ENCODE data around the gene CENPP.

Gene CENPP

GRCh38 chr9:92639791-92640271 lies 314.1 kb downstream of the CENPP start:
- DNase-seq (ENCODE audit: low read depth): no peak

- DNase-seq (ENCODE audit: low read depth): no peak
Measured at GRCh38 chr9:92640398-92641091, 314.8 kb downstream of the CENPP start.

DNA sequence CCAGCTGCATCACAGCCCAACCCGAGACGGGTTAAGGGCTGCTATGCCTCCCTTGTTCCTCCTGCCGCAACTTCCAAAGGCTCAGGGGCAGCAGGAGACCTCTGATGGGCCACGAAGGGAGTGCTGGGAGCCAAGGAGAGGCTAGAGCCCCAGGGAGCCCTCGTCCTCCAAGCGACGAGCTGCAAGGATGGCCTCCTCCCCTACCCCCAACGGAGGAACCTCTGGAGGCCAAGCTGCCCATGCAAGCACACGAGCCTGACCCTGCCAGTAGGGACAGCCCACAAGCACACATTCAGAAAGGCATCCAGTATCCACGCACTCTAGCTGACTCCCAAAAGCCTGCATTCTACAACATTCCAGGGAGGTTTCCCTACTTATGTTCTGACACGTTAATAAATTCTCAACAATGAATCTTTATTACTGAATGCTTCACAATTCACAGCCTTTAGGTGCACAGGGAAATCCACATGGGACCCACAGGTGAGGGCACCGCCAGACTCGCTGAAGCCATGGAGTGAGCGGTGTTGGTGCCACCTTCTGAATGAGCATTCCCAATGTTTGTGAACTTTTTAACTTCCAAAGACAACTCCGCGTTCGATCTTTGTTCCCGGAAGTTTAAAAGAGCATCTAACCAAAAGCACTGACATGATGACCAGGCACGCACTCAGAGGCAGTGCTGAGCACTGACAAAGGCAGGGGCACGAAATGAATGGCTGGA lies 315.5 kb downstream of the CENPP start:
- DNase-seq (ENCODE audit: low read depth): no peak

GRCh38 chr9:92642041-92642451 lies 316.3 kb downstream of the CENPP start:
- no peak for DNase-seq (ENCODE audit: low read depth)

DNA sequence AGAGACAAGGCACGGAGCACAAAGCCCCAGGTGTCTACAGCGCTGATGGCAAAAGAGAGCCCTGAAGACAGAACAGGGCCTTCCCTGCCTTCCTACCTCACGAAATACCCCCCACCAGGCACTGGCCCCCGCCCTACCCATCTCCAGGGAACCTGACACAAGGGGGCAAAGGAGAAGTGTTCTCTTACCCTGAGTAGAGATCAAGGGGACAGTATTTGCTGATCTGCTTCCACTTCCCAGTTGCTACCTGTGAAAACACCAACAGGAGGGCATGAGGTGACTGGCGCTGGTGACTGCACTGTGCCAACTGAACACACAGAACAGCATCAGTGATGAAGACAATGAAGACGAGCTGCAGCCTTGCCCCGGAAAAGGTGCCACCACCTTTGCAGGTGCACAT lies 316.8 kb downstream of the CENPP start:
- DNase-seq (ENCODE audit: low read depth): no peak

GRCh38 chr9:92644278-92644677 lies 318.5 kb downstream of the CENPP start:
- no peak for DNase-seq (ENCODE audit: low read depth)

DNA sequence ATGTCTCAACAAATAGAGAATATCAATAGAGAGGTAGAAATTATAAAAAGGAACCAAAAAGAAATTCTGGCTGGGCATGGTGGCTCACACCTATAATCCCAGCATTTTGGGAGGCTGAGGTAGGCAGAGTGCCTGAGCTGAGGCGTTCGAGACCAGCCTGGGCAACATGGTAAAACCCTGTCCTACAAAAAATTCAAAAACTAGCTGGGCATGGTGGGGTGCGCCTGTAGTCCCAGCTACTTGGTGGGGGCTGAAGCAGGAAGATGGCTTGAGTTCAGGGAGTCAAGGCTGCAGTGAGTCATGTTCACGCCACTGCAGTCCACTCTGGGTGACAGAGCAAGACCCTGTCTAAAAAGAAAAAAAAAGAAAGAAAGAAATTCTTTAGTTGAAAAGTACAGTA lies 319.3 kb downstream of the CENPP start:
- DNase-seq (ENCODE audit: low read depth): no peak

GRCh38 chr9:92647671-92648473 lies 322.1 kb downstream of the CENPP start:
- no peak for DNase-seq (ENCODE audit: low read depth)

- DNase-seq (ENCODE audit: low read depth): no peak
Measured at GRCh38 chr9:92648474-92648971, 322.8 kb downstream of the CENPP start.

- DNase-seq (ENCODE audit: low read depth): no peak
Measured at GRCh38 chr9:92649007-92649406, 323.3 kb downstream of the CENPP start.

DNA sequence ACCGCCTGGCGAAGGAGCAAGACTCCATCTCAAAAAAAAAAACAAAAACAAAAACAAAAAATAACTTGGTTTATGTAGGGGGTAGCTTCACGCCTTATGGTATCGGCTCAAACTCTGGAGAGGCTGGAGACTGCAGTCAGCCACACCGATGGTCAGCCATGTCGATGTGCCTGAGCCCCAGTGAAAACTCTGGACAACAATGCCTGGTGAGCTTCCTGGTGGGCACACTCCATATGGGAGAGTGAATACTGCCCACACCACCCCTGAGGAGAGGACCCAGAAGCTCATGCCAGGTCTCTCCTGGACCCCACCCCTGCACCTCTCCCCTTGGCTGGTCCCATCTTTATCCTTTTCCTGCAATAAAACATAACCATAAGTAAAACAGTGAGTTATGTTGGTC lies 324.5 kb downstream of the CENPP start:
- no peak for DNase-seq (ENCODE audit: low read depth)

DNA sequence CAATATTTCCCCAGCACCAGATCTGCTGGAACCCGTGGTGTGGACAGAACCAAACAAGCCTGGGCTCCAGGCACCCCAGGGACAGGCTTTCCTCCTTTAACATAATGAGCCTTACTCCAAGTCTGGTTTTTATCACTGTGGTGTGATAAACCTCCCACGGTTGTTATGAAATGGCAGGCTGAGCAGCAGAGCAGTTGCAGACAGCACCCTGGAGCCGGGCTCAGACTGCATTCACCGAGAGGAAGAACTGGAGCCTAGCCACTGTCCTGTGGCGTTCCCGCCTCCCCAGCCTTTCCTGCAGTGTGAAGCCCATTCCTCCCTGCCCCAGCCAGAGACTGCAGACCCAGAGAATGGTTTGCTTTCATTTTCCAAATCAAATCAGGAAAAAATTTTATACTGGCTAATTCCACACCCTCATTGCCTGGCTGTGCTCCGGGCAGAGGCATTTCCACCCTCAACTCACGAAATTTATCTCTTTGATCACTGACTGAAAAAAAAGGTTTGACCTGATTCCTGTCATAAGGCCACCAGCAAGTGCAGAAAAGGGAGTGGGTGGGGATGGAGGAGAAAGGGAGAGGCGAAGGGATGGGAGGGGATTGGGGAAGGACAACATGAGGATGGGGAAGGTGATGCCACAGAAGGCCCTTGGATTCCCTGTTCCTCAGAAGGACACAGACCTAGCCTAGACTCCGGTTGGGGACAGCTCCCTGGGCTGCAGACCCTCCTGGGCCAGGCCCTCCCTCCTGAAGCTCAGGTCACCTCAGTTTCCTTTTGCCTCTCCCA lies 325.3 kb downstream of the CENPP start:
- DNase-seq (ENCODE audit: low read depth): no peak

DNA sequence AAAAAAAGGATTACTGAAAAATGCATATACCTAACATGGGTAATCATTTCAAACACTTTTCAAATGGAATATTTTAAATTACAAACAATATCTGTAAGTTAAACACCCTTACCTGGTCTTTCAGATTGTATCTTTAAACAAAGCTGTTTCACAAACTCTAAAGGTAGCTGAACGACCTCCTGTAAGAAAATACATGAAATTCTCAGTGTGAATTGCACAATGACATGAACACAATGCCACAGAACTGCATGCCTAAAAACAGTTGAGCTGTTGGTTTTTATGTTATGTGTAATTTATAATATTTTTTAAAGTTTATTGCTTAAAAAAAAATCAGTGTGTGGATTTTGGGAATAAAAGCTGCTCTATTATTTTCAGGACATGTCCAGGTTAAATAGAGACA lies 326.7 kb downstream of the CENPP start:
- DNase-seq (ENCODE audit: low read depth): no peak

GRCh38 chr9:92654481-92655301 lies 328.9 kb downstream of the CENPP start:
- DNase-seq (ENCODE audit: low read depth): no peak

GRCh38 chr9:92655366-92655765 lies 329.6 kb downstream of the CENPP start:
- no peak for DNase-seq (ENCODE audit: low read depth)

DNA sequence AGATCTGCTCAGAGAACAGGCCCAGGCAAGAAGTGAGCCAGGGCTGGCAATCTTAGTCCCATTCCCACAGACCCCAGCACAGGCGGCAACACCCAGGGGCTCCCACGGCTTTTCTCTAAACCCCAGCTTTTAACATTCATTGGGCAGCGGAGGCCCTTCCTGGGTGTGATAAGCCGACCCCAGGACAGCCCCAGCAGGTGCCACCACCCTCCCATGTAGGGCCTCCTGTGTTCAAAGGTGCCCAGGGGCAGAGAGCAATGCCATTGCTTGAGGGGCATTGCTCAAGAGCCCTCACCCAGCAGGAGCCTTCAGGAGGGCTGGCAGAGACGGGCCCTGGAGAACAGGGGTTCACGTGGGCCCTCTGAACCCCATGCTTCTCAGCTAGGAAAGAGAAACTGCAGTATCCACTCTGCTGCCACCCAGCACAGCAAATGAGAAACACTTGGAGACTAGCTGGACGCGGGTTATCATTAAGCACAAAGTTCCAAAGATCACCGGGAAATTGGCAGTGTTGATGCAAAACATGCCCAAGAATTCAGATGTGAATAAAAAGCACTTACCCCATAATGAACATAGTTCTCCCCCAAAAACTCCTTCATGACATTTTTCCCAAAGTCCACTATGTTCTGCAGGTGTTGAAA lies 330.3 kb downstream of the CENPP start:
- DNase-seq (ENCODE audit: low read depth): no peak

GRCh38 chr9:92656537-92656925 lies 330.8 kb downstream of the CENPP start:
- DNase-seq (ENCODE audit: low read depth): no peak

GRCh38 chr9:92657296-92658094 lies 331.7 kb downstream of the CENPP start:
- no peak for DNase-seq (ENCODE audit: low read depth)

DNA sequence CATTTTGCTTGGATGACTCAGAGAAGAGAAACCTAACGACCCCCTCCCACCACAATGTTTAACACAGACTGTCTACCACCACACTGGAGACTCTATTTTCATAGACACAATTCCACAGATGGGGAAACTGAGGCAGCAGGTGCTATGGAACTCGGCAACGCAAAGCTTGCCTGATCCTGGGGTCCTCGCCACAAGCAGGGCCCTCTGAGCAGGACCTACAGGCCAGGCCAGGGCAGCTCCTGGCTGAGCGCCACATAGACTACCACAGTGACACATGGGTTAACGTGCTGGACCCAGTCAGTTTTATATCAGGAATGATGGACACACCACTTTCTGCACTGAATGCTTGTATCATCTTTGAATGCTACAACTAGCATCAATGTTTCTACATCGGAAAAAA lies 332.4 kb downstream of the CENPP start:
- no peak for DNase-seq (ENCODE audit: low read depth)

GRCh38 chr9:92658611-92659010 lies 332.9 kb downstream of the CENPP start:
- DNase-seq (ENCODE audit: low read depth): no peak

Data from stimulated activated CD8-positive, alpha-beta memory T cell treated with anti-CD3 and anti-CD28 coated beads, Interleukin-12 subunit alpha, Interleukin-12 subunit beta, amount 100 ng/mL, for 4 hours (primary cell).